Hepatocyte (in vitro differentiated cells): Measurements from ENCODE around the gene ATAD3C.

Source experiments
- EZH2 ChIP-seq: fragments of 200-600 bp; sonication (generic); IDR thresholded peaks from 2 replicates; pipeline ENCODE4 v1.6.1; 2016; ENCODE audit warnings: antibody characterized with exemption, mild to moderate bottlenecking, borderline replicate concordance
- EZH2phosphoT487 ChIP-seq: fragments of 200-600 bp; sonication (generic); IDR thresholded peaks from one replicate; pipeline ENCODE4 v1.6.1; 2018; ENCODE audit warnings: antibody characterized with exemption, mild to moderate bottlenecking, low read depth, moderate library complexity; ENCODE audit not compliant: unreplicated experiment, severe bottlenecking
- TF ChIP-seq, protein P1 (sequence below): fragments of 200-600 bp; sonication (generic); IDR thresholded peaks from 2 replicates; pipeline ENCODE4 v1.5.1; 2016; ENCODE audit warnings: antibody characterized with exemption, mild to moderate bottlenecking; ENCODE audit not compliant: poor library complexity

DNA sequence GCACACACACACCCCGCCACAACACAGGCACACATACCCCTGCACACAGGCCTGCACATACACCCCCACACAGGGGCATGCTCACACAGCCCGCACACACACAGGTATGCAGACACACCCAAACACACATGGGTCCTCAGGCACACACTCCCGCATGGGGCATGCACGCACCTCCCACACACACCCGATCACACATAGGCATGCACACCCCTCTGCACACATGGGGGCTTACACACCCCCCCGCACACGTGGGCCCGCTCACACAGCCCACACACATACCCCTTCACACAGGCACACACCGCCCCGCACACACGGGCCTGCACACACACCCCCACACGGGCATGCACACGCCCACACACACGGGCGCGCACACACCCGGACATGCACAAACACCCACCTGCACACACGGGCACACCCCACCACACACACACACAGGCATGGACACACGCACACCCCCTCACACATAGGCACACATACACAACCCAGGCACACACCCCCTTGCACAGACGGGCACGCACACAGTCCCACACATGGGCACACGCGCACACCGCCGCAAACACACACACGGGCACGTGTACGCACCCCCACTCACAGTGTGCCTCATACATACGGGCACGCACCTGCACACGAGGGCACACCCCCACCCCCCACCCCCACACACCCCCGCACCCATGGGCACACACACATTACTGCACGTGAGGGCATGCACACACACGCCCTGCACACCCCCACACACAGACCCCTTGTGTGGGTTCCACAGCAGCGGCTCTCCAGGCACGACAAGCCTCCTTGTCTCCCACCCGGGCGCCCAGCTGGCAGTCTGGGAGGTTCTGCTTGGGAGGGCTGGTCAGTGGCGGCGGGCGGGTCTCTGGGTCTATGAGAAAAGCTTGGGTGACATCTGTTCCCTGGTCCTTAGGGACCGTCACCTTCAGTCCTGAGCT is 30.3 kb downstream of the ATAD3C start:
- TF ChIP-seq, protein P1, sequence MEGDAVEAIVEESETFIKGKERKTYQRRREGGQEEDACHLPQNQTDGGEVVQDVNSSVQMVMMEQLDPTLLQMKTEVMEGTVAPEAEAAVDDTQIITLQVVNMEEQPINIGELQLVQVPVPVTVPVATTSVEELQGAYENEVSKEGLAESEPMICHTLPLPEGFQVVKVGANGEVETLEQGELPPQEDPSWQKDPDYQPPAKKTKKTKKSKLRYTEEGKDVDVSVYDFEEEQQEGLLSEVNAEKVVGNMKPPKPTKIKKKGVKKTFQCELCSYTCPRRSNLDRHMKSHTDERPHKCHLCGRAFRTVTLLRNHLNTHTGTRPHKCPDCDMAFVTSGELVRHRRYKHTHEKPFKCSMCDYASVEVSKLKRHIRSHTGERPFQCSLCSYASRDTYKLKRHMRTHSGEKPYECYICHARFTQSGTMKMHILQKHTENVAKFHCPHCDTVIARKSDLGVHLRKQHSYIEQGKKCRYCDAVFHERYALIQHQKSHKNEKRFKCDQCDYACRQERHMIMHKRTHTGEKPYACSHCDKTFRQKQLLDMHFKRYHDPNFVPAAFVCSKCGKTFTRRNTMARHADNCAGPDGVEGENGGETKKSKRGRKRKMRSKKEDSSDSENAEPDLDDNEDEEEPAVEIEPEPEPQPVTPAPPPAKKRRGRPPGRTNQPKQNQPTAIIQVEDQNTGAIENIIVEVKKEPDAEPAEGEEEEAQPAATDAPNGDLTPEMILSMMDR = no peak
- TF ChIP-seq EZH2phosphoT487 (no peak), EZH2 (no peak)
